HL-60 (cell line): ENCODE results near the gene SHISA2.

Source experiments
- DNase-seq, 2 experiments: peaks; one replicate each; pipeline ENCODE4 v3.0.0-alpha.2; 2010 to 2020; ENCODE audit warnings: low read depth in 1 of 2, low spot score in 1 of 2
- H3K27ac ChIP-seq: fragments of 250-450 bp; sonication (Bioruptor Pico); replicated peaks from 2 replicates; pipeline ENCODE4 v1.5.1; 2020; ENCODE audit warnings: mild to moderate bottlenecking, moderate library complexity
- H3K27me3 ChIP-seq: fragments of 250-450 bp; sonication (Bioruptor Pico); 2 replicates; pipeline ENCODE4 v1.5.1; 2021; ENCODE audit warnings: mild to moderate bottlenecking, moderate library complexity; ENCODE audit not compliant: insufficient read depth, poor library complexity, severe bottlenecking
- H3K4me3 ChIP-seq: replicated peaks from 2 replicates; pipeline ENCODE4 v1.5.1; 2011; ENCODE audit warnings: mild to moderate bottlenecking, control low read depth, low read length; ENCODE audit not compliant: insufficient read depth
- CTCF ChIP-seq: IDR thresholded peaks from one replicate; pipeline ENCODE4 v1.5.1; 2011; ENCODE audit warnings: low read length, control low read depth, inconsistent platforms; ENCODE audit not compliant: insufficient read depth
- GABPA ChIP-seq: IDR thresholded peaks from 2 replicates; pipeline ENCODE4 v1.6.1; 2012; ENCODE audit warnings: low read depth
- POLR2AphosphoS5 ChIP-seq: IDR thresholded peaks from 2 replicates; pipeline ENCODE4 v1.6.1; 2012; ENCODE audit warnings: low read depth
- REST ChIP-seq: IDR thresholded peaks from 2 replicates; pipeline ENCODE4 v1.6.1; 2012; ENCODE audit warnings: low read depth; ENCODE audit not compliant: insufficient replicate concordance
- SPI1 ChIP-seq: IDR thresholded peaks from 2 replicates; pipeline ENCODE4 v1.6.1; 2012; ENCODE audit warnings: low read depth, mild to moderate bottlenecking, borderline replicate concordance

The SHISA2 gene

GRCh38 chr13:26037302-26037701 lies 14.5 kb downstream of the SHISA2 start:
- DNase-seq = peak in 1 of 2 experiments; percentile 23
- H3K27ac ChIP-seq = no peak overlapping the region
- no peaks in the 10 kb centered on the region for H3K27me3 ChIP-seq
- H3K4me3 ChIP-seq = no peak overlapping the region
- TF ChIP-seq POLR2AphosphoS5 = no peak
- TF ChIP-seq REST = no peak
- TF ChIP-seq CTCF = no peak
- no peak for TF ChIP-seq GABPA
- TF ChIP-seq SPI1 = no peak

GRCh38 chr13:26036383-26036782 lies 15.4 kb downstream of the SHISA2 start:
- no peaks in the 10 kb centered on the region for H3K27me3 ChIP-seq
- H3K27ac ChIP-seq = no peak overlapping the region
- H3K4me3 ChIP-seq = no peak overlapping the region
- TF ChIP-seq CTCF (no peak), GABPA (no peak), REST (no peak), SPI1 (no peak), POLR2AphosphoS5 (no peak)
- no peak for DNase-seq

- TF ChIP-seq SPI1 (no peak), GABPA (no peak)
- no peak for DNase-seq
Observed at GRCh38 chr13:26034018-26034417, 17.8 kb downstream of the SHISA2 start.

GRCh38 chr13:26030331-26030730 lies 21.5 kb downstream of the SHISA2 start:
- Histone ChIP-seq H3K4me3 (no peak overlapping the region), H3K27me3 (no peaks in the 10 kb centered on the region), H3K27ac (no peak overlapping the region)
- TF ChIP-seq CTCF = no peak
- no peak for TF ChIP-seq GABPA
- no peak for TF ChIP-seq REST
- no peak for TF ChIP-seq SPI1
- DNase-seq = no peak

More at GRCh38 chr13:26034018-26034417, 17.8 kb downstream of the SHISA2 start:
- Histone ChIP-seq H3K27me3 (no peaks in the 10 kb centered on the region), H3K4me3 (no peak overlapping the region), H3K27ac (no peak overlapping the region)
